Middle frontal gyrus (tissue), 1 donor: Measurements from ENCODE around the gene CALML4.
"Not testable (repeated sequence)": the region's sequence is repeated elsewhere in the genome, so short reads cannot be mapped to it uniquely, and the experiment has no call there.

Source experiments
- DNase-seq: peaks from one replicate; pipeline ENCODE4 v3.0.0-alpha.2; 2015; ENCODE audit warnings: low spot score; ENCODE audit errors: extremely low spot score

CALML4 gene

GRCh38 chr15:68224546-68225250, 19.6 kb upstream of the CALML4 start:
- no peak for DNase-seq

DNA sequence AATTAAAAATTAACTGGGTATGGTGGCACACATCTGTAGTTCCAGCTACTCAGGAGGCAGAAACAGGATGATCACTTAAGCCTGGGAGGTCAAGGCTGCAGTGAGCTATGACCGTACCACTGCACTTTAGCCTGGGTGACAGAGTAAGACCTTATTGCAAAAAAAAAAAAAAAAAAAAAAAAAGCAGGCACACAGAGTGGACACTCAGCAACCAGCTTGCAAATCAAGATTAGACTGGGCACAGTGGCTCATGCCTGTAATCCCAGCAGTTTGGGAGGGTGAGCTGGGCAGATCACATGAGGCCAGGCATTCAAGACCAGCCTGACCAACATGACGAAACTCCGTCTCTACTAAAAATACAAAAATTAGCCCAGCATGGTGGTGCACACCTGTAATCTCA, 19.0 kb upstream of the CALML4 start:
- no peak for DNase-seq

DNA sequence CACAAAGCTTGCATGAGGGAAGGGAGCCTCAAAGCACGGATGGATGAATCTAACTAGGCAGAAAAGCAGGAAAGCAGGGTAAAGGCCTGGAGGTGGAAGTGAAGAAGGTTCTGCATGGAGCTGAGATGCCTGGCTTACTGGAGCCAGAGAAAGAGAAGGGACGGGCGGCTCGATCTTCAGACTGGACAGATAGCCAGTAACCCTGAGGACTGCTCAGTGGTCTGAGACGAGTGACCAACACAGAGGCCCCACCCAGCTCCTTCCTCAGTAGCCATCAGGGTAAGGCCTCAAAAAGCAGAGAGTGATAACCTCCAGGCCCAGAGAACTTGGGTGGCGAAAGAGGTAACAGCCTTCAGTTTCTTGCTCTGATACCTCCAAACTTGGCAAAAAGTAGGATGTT, 18.0 kb upstream of the CALML4 start:
- DNase-seq, result no peak

- not testable (repeated sequence) for DNase-seq
Observed at GRCh38 chr15:68222432-68222743, 17.3 kb upstream of the CALML4 start.

DNA sequence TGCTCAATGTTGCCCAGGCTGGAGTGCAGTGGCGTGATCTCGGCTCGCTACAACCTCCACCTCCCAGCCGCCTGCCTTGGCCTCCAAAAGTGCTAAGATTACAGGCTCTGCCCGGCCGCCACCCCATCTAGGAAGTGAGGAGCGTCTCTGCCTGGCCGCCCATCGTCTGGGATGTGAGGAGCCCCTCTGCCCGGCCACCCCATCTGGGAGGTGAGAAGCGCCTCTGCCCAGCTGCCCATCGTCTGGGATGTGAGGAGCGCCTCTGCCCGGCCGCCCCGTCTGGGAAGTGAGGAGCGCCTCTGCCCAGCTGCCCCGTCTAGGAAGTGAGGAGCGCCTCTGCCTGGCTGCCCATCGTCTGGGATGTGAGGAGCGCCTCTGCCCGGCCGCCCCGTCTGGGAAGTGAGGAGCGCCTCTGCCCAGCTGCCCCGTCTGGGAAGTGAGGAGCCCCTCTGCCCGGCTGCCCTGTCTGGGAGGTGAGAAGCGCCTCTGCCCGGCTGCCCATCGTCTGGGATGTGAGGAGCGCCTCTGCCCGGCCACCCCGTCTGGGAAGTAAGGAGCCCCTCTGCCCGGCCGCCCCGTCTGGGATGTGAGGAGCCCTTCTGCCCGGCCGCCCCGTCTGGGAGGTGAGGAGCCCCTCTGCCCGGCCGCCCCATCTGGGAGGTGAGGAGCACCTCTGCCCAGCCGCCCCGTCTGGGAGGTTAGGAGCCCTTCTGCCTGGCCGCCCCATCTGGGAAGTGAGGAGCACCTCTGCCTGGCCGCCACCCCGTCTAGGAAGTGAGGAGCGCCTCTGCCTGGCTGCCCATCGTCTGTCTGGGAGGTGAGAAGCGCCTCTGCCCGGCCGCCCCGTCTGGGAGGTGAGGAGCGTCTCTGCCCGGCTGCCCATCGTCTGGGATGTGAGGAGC, 16.6 kb upstream of the CALML4 start:
- not testable (repeated sequence) for DNase-seq

- DNase-seq, result no peak
Observed at GRCh38 chr15:68220967-68221366, 15.8 kb upstream of the CALML4 start.

DNA sequence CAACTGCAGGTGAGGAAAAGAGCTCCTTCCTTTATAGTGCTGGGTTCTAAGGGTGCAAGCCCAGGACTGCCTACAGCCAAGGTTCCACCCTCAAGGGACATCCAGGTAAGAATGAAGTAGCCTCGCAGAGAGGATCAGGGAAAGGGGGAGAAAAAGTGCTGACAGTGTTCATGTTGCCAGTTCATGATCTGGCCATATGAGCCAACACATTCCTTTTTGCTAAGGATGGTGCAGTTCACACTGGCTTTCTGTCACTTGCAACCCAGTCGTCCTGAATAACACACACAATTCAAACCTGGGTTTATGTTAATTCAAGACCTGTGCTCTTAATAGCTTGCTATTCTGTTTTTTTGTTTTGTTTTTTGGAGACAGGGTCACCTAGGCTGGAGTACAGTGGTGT, 15.4 kb upstream of the CALML4 start:
- no peak for DNase-seq

DNA sequence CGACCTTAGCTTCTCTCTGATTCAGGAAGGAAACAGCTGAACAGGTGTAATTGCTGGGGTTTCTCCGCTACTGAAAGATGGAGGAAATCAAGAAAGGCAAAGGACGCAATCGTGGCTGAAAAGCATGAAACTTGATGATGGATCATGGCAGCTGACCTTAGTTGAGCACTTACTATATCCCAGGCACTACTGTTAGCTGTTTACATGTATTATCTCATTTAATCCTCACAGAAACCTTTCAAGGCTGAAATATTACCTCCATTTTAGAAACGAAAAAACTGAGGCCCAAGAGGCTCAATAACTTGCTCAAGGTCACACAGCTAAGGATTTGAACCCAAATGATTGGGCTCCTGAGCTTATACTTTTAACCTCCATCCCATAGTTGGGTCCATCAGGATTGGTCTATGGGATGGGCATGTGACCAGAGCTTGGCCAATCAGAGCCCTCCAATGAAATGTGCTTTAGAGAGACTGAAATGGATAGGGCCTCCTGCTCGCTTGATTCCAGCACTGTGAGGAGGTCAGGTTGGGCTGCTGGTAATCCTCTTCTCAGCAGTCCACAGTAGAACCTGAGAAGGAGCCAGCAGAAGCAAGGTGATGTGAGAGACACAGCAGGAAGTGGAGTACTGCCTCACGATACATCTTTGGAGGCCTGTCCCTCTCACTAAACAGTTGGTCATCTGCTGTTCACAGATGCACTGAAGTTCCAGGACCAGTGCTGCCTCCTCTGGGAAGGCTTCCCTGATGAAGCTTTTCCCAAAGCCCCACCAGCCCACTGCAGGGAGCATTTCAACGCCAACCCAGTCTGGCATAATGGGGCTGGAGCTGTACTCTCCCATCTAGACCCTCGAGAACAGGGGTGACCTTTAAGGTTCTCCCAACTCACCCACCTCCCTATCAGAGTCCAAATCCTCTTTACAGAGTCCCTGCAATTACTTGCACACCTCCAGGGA, 14.0 kb upstream of the CALML4 start:
- no peak for DNase-seq

DNA sequence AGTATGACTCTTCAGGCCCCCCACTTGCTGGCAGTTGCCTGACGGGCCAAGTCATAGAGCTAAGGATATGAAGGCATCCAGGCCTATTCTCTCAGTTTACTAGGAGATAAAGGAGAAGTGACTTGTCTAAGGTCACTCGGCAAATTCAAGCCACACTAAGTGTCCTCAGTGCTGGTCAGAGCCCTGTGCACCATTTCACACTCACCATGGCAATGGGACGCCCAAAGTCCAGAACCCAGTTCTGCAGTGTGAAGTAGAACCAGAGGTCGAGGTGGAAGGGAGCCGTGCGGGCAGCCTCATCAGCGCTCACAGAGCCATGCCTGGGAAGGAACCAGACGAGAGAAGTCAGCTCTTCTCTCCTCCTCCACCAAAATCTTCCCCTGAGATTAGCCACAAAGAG, 13.2 kb upstream of the CALML4 start:
- no peak for DNase-seq

DNA sequence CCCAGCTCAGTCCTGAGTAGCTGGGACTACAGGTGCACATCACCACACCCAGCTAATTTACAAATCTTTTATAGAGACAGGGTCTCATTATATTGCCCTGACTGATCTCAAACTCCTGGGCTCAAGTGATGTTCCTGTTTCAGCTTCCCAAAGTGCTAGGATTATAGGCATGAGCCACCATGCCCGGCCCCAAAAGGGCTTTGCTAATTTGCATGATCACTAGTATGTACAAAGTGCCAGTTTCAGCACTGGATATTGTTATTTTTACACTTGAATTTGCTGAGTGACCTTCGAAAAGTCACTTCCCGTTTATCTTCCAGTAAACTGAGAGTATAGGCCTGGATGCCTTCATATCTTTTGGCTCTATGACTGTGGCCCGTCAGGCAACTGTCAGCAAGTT, 12.2 kb upstream of the CALML4 start:
- no peak for DNase-seq

- no peak for DNase-seq
Observed at GRCh38 chr15:68214838-68215254, 9.7 kb upstream of the CALML4 start.

GRCh38 chr15:68213991-68214837, 9.1 kb upstream of the CALML4 start:
- DNase-seq, result no peak

DNA sequence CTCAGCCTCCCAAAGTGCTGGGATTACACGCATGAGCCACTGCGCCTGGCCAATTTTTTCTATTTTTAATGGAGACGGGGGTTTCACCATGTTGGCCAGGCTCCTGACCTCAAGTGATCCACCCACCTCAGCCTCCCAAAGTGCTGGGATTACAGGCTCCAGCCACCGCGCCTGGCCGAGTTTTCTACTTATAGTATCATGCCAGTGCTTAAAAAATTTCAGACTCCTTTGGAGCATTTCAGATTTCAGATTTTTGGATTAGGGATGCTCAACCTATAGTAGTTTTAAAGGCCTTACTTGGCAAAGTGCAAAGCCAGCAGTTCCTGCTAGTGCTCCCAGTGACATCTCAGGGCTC, 8.3 kb upstream of the CALML4 start:
- not testable (repeated sequence) for DNase-seq

GRCh38 chr15:68211656-68212320, 6.7 kb upstream of the CALML4 start:
- no peak for DNase-seq

- DNase-seq, result peak; percentile 74
Observed at GRCh38 chr15:68210821-68211655, 5.9 kb upstream of the CALML4 start.

DNA sequence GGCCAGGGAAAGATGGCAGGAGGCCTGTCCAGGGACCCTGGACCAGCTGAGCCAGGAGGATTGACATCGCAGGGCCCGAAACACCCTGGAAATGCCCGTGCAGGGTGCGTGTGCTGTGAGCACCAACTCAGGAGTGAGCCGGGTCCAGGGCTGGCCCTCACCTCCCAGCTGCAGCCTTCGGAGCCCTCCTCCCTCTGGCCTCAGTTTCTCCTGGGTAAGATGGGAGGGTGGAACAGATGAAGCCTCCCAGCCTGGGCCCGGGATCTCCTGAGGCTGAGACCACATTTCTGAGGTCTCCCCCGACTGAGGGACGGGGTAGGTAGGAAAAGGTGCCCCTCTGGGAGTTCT, 5.3 kb upstream of the CALML4 start:
- no peak for DNase-seq

DNA sequence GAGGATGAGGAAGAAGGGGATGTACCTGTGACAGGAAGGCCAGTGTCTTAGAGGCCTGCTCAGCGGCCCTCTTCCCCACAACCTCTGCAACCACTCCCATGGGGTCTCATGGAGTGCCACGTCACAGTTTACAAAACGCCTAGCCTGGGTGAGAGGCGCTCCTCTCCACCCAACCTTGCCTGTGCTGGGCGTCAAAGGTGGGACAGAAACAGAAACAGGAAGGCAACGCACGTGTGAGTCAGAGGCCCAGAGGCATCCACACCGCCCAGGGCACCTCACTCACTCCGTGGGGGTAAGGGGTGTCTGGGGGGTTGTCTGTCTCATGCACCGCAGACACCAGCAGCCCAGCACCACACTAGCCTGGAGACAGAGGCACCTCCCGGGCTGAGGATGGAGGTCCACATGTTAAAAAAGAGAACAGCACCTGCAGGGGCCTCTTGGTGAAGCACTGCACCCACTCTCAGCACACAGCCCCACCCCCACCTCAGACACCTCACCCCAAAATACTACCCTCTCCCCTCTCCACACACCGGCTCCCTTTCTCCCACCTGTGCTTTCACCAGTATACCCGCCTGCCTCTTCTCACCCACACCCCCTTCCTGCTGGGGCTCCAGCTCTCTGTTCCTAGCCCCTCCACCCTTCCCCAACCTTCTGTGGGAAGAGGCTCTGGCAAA, 4.7 kb upstream of the CALML4 start:
- no peak for DNase-seq

GRCh38 chr15:68209272-68209671, 4.1 kb upstream of the CALML4 start:
- no peak for DNase-seq

GRCh38 chr15:68208636-68209240, 3.6 kb upstream of the CALML4 start:
- no peak for DNase-seq
